Lower lobe of right lung (tissue), 2 donors: ENCODE data around the gene ZNF14. TPM values are rescaled to one million over a fixed set of nuclear protein-coding genes. Genes with fewer than 3 reads are reported as not detected.
"Not testable (repeated sequence)": the region's sequence is repeated elsewhere in the genome, so short reads cannot be mapped to it uniquely, and the experiment has no call there.

Source experiments
- ATAC-seq, 2 donors: fragments of 200-7000 bp; cut with Tn5 transposase; one replicate each; pipeline ENCODE4 v1.9.1; 2020 to 2022; ENCODE audit warnings: mild to moderate bottlenecking in 2 of 2, moderate library complexity in 2 of 2
- DNase-seq: peaks from one replicate; pipeline ENCODE4 v3.0.0-alpha.2; 2020
- H3K27ac ChIP-seq: fragments of 200-600 bp; one replicate; pipeline ENCODE4 v1.8.0; 2022
- H3K27me3 ChIP-seq: fragments of 200-600 bp; one replicate; pipeline ENCODE4 v1.8.0; 2022; ENCODE audit warnings: low read depth
- H3K36me3 ChIP-seq: fragments of 200-600 bp; one replicate; pipeline ENCODE4 v1.8.0; 2022; ENCODE audit warnings: mild to moderate bottlenecking
- H3K4me1 ChIP-seq: fragments of 200-600 bp; one replicate; pipeline ENCODE4 v1.8.0; 2022
- H3K4me3 ChIP-seq: fragments of 200-600 bp; one replicate; pipeline ENCODE4 v1.8.0; 2022; ENCODE audit warnings: mild to moderate bottlenecking
- H3K9me3 ChIP-seq: fragments of 200-600 bp; one replicate; pipeline ENCODE4 v1.8.0; 2022
- CTCF ChIP-seq: fragments of 200-600 bp; IDR thresholded peaks from one replicate; pipeline ENCODE4 v1.8.0; 2022; ENCODE audit warnings: antibody characterized with exemption, mild to moderate bottlenecking
- intact Hi-C: fragments of 100-400 bp; cut with DNase I; formaldehyde crosslinking; loops from one replicate; pipeline ENCODE4 v1.11.0; 2022
- total RNA-seq: library from RNA; stranded (reverse); fragmentation: NEBNext Ultra II Directional; extraction: Animal tissue kit (Norgen Biotek cat#: 25700); gene quantifications from one replicate; pipeline ENCODE4 v1.2.1, GENCODE V29; 2021
- donor health status: DM: no; HTN: yes; CAD: no; lungs with severe emphysema.

ZNF14 gene
- total RNA-seq, 1 donor from 2014 or later = 6.7 TPM

GRCh38 chr19:19711306-19711933, 21.5 kb downstream of the ZNF14 start:
- Histone ChIP-seq H3K36me3 (peaks cover 25% of the 10 kb centered on the region), H3K27ac (no peak overlapping the region), H3K4me1 (no peaks in the 10 kb centered on the region), H3K4me3 (no peak overlapping the region), H3K27me3 (no peaks in the 10 kb centered on the region), H3K9me3 (peaks cover 100% of the 10 kb centered on the region)
- intact Hi-C loops = no loop called here
- no peak for DNase-seq
- no peak for ATAC-seq
- TF ChIP-seq CTCF = no peak

- no peak for DNase-seq
- ATAC-seq = no peak
- H3K4me3 ChIP-seq = no peak overlapping the region
- peaks cover 25% of the 10 kb centered on the region for H3K36me3 ChIP-seq
- no peaks in the 10 kb centered on the region for H3K27me3 ChIP-seq
- H3K27ac ChIP-seq = no peak overlapping the region
- H3K9me3 ChIP-seq = peaks cover 99% of the 10 kb centered on the region
- intact Hi-C loops = no loop called here
- no peaks in the 10 kb centered on the region for H3K4me1 ChIP-seq
- no peak for TF ChIP-seq CTCF
Observed at GRCh38 chr19:19710506-19710905, 22.4 kb downstream of the ZNF14 start.

- H3K9me3 ChIP-seq = peaks cover 82% of the 10 kb centered on the region
- DNase-seq = no peak
- intact Hi-C loops = no loop called here
- no peak for ATAC-seq
- no peak overlapping the region for H3K27ac ChIP-seq
- no peak overlapping the region for H3K4me3 ChIP-seq
- no peaks in the 10 kb centered on the region for H3K36me3 ChIP-seq
- TF ChIP-seq CTCF = no peak
- H3K27me3 ChIP-seq = no peaks in the 10 kb centered on the region
- no peaks in the 10 kb centered on the region for H3K4me1 ChIP-seq
Observed at GRCh38 chr19:19704836-19705235, 28.1 kb downstream of the ZNF14 start.

- H3K9me3 ChIP-seq = peaks cover 62% of the 10 kb centered on the region
- H3K27me3 ChIP-seq, H3K36me3 ChIP-seq, H3K4me1 ChIP-seq, intact Hi-C loops, DNase-seq, H3K4me3 ChIP-seq, ATAC-seq, H3K27ac ChIP-seq: not testable (repeated sequence)
Observed at GRCh38 chr19:19700493-19700892, 32.4 kb downstream of the ZNF14 start.

GRCh38 chr19:19697589-19697988, 35.3 kb downstream of the ZNF14 start:
- TF ChIP-seq CTCF = no peak
- Histone ChIP-seq H3K9me3 (peaks cover 37% of the 10 kb centered on the region), H3K27me3 (no peaks in the 10 kb centered on the region), H3K27ac (no peak overlapping the region), H3K4me3 (no peak overlapping the region), H3K4me1 (no peaks in the 10 kb centered on the region), H3K36me3 (no peaks in the 10 kb centered on the region)
- DNase-seq (no peak), ATAC-seq (no peak)
- intact Hi-C loops = no loop called here

GRCh38 chr19:19696386-19696785, 36.5 kb downstream of the ZNF14 start:
- intact Hi-C loops = no loop called here
- H3K4me3 ChIP-seq = no peak overlapping the region
- ATAC-seq (no peak), DNase-seq (no peak)
- H3K4me1 ChIP-seq = no peaks in the 10 kb centered on the region
- H3K27ac ChIP-seq = no peak overlapping the region
- H3K27me3 ChIP-seq = no peaks in the 10 kb centered on the region
- no peaks in the 10 kb centered on the region for H3K36me3 ChIP-seq
- peaks cover 40% of the 10 kb centered on the region for H3K9me3 ChIP-seq
- TF ChIP-seq CTCF = no peak
